Activated T-cell treated with anti-CD3 and anti-CD28 coated beads for 24 hours (primary cell): ENCODE data around the gene SLC39A12.

Source experiments
- DNase-seq: peaks from one replicate; pipeline ENCODE4 v3.0.0-alpha.2; 2020; ENCODE audit warnings: low read depth

SLC39A12 gene

DNA sequence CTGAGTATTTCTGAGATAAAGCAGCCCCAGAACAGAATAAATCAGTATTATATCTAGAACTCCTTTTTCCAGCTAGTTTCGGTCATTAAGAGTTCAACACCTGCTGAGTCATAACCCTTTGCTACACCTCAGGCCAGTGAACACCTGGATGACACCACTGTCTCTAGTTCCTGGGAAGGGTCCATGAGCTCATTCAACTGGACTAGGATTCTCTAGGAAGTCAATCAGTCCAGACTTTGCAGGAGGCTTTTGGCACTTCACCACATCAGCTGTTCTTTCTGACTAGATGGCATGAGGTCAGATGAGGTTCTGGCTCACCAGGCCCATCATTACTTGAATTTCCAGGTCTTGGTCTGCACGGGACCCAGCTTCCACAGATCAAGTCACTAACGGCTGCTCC is 11.7 kb downstream of the SLC39A12 start:
- DNase-seq = no peak

DNA sequence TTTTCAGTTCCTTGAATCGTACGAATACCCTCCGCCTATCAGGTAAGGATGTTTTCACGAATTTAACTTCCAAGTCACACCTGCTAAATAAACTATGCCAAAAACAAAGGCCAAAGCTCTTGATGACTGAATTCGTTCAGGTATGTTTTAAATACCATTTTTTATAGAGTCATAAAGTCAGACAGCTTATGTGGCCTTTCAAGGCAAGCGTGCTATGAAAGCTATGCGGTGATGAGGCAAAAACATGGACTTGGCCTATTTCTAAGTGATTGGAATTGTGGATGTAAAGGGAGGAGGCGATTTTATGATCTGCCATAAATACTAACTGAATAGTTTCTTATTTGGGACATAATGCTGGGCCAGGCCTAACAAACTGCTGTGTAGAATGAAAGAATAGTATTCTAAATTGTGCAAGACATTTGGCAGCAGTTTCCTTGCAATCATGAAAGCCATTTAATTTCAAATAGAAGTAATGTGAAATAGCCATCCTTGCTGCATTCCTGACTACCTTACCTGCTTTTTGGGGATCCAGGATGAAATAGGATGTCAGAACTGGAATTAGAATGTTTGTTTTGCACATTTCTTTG is 14.0 kb downstream of the SLC39A12 start:
- no peak for DNase-seq

DNA sequence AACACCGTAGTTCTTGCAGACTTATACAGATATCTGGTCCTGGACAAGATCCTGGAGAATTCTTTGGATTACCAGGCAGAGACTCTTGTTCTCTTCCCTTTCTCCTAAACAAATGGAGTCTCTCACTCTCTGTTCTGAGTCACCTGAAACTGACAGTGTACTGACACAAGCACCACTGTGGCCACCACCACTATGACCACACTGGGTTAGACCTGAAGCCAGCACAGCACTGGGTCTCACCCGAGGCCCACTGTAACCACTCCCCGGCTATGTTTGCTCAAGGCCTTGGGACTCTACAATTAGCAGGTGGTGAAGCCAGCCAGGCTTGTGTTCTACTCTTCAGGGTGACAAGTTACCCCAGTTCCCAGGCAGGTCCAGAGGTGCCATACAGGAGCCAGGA is 22.8 kb downstream of the SLC39A12 start:
- no peak for DNase-seq

DNA sequence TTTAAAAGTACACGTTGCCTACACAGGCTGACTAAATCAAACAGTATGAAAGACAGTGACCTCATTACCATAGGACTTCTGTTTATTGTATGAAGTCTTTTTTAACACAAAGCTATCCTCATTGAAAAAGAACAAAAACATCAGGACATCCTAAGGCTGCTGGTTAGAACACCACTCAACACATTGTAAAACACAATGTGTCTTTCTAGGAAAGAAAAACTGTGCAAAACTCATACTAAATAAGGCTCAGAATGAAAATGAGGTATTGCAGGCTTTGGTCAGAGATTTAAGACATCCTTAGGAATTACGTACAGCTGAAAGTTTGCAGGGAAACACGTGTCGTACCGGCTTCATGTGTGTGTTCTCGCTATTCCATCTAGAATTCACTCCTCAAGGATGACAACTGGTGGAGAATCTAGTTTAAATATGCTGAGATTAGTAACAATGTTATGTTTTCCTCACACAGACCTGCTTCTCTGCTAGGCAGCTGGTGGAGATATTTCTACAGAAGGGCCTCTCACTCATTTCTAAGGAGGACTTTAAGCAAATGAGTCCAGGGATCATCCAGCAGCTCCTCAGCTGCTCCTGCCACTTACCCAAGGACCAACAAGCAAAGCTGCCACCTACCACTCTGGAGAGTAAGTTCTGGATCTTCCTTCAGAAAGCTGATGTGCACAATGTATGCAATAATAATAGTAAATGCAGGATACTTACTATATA is 29.3 kb downstream of the SLC39A12 start:
- no peak for DNase-seq

- no peak for DNase-seq
Observed at GRCh38 chr10:17981766-17982380, 30.2 kb downstream of the SLC39A12 start.

DNA sequence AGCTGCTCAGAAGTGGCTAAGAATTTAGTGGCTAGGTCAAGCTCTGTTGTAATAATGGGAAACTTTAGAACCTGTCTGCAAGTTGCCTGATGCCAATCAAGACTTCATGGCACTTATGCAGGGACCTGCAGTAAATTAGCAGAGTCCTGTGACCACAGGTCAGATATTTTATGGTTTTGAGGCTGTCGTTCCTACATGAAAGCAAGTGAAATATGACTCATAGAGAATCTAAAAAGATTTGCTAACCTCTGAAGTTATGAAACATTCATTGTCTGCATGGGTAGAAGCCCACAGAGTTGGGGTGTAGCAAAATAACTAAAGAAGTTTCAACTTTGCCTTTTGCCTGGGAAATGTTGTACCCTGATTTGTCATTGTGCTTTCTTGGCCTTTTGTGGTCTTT is 32.3 kb downstream of the SLC39A12 start:
- DNase-seq = no peak

DNA sequence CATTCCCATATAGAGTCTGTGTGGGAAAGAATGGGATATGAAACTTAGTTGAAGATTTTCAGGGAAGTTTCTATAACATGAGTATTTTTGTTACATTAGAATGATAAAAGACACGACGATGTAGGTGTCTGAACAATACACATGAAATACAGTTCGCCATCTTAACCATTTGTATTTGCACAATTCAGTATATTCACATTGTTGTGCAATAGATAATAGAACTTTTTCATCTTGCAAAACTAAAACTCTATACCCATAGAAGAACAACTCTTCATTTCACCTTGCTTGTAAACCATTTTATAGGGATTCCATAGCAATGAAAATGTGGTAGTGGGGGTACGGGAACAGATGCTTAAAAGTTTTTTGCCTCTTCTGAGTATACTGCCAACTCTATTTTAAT is 32.8 kb downstream of the SLC39A12 start:
- DNase-seq = no peak

DNA sequence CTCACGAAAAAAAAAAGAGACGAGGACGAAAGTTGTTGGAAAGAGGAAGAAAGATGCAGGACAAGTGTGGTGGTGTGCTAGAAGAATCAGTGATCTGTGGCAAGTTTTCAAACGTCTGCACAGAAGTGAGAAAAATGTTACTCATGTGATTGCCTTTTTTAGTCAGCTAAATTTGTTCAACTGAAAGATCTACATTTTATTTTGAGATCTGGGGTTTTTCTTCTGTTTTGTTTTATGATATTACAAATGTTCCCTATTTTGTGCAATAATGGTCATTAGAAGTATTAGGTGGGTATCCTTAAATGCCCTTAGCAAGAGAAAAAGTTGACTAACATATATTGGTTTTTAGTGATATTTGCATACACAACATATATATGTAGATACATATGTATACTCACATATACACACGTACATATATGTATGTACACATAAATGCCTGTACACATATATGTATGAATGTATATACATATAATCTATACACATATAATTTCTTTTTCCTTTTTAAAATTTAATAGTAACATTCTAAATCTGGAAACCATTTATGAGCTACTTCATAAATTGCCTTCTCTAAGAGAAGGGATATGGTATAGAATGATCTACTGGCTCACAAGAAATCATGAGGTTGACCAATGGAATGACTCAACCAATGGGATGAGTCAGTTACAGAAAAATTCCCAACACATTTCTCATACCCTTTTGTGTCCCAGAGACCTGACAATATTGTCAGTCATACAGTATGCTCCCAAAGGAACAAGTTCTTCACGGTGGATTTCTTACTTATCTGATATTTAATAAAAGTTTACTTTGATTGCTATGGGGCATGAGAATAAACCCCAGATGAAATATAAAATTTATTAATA is 38.4 kb downstream of the SLC39A12 start:
- DNase-seq = no peak

DNA sequence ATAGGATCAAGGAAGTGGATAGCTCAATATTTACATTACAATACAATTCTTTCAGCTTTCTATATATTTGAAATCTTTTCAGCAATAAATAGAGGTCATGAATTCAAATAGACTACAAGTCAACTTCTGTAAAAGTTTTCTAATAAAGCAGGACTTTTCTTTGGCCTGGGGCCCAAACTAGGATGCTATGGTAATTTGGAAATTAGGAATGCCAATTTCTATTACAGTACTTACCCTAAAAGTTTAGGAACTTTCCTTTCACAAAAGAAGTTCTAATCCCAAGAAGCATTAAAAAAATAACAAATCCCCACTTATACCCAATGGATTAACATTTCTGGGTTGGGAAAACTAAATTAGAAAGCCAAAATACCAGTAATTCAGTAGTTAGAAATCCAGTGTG is 40.5 kb downstream of the SLC39A12 start:
- DNase-seq = no peak

DNA sequence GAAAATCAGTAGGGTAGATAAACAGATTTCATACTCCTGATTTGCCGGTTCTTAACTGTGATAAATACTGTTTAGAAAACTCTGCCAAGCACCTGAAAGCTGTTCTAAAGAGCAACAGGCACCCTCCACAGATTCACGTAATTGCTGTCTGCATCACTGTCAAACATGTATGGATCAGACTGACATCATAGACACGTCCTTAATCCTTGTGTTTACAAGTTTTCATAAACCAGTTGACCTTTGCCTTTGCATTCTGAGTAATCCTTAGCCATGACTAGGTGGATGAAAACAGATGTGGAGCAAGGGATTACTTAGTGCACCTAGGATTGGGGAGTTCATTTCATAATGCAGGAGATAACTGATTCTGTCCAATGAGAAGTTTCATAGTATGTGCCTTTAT is 41.6 kb downstream of the SLC39A12 start:
- DNase-seq = no peak

GRCh38 chr10:18000601-18001000 is 48.9 kb downstream of the SLC39A12 start:
- no peak for DNase-seq

DNA sequence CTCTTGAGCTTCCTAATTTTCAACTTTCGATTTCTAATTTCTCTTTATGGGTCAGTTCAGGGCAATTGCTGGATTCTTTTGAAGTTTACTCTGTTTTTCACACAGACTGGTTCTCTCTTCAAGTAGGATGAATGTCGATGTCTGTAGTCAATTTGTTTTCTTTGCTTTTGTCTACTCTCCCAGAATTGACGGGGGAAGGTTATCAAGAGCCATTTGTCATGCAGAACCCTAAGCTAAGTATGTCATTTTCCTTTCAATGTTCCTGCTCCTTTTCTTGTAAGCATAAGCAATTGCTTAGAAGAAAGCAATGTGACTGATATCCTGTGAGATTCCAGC is 53.7 kb downstream of the SLC39A12 start:
- no peak for DNase-seq

DNA sequence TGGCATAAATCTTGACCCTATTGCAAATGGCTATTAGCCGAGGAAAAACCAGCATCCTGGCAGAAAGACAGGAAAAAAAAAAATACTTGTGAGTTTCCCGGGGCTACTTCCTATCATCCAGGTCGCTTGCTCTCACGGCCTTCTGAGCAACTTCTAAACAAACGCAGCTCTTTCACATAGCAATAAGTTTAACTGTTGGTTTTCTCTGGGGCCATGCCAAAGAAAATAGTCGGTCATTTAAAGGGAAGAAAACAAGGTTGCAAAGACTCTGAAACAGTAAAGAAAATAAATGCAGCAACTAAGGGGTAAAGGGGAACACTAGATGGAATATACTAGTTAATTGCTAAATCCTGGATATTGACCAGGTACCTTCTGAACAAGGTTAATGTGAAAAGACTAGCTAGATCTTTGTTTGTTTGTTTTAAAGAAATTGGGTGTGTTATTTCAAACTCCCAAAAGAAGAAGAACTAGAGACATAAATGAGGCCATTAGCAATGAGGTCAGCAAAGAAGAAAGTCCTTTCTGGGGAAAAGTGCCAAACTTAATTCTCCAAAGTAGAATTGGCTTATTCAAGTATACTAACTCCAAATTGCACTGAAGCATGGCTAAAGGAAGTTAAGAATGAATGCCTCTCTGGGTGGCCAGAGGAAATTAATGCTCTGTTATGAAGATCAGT is 54.2 kb downstream of the SLC39A12 start:
- DNase-seq = no peak

DNA sequence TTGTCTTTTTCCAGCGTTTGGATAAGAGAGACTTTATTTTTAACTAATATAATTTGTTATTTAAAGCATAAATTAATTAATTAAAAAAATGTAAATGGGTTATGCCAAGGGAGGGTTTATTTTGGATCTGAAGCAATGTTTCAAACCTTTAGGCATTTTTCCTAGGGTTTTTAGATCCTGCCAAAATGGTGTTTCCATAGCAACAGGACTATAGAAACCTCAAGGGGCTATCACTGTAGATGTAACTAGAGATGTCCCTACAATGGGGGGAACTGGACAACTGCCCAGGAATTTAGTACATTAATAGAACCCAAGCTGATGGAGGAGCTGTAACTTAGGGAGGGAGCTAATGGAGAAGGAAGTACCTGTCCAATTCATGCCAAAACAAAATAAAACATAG is 57.3 kb downstream of the SLC39A12 start:
- no peak for DNase-seq

DNA sequence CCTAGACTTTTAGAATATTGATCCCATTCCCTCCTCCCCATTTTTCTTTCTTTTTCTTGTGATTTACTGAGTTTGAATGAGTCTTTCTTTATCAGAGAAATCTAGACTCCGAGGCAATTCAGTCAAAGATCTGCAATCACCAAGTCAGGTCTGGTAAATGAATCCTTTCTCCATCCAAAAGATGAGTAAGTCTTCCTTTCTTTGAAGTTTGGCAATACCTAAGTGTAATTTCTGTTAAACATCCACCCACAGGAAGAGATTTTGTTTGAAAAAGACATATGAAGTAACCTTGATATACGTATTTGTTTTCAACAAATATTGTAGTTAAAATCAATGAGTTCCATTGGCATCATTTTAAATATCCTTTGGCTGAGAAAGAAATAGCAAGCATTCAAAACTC is 58.3 kb downstream of the SLC39A12 start:
- DNase-seq = no peak

- no peak for DNase-seq
Observed at GRCh38 chr10:18020523-18020922, 68.8 kb downstream of the SLC39A12 start.

DNA sequence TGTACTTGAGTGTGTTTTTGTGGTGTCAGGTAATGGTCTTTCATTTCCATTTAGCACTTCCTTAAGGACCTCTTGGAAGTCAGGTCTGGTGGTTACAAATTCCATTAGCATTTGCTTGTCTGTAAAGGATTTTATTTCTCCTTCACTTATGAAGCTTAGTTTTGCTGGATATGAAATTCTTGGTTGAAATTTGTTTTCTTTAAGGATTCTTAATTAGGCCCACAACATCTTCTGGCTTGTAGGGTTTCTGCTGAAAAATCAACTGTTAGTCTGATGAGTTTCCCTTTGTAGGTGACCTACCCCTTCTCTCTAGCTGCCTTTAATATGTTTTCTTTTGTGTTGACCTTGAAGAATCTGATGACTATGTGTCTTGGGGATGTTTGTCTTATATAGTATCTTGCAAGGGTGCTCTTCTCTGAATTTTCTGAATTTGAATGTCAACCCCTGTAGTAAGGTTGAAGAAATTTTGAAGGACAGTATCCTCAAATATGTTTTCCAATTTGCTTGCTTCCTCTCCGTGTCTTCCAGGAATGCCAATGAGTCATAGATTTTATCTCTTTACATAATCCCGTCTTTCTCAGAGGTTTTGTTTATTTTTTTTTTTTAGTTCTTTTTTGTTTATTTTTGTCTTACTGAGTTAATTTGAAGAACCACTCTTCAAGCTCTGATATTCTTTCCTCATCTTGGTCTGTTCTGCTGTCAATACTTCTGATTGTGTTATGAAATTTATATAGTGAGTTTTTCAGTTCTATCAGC is 70.2 kb downstream of the SLC39A12 start:
- DNase-seq = no peak

DNA sequence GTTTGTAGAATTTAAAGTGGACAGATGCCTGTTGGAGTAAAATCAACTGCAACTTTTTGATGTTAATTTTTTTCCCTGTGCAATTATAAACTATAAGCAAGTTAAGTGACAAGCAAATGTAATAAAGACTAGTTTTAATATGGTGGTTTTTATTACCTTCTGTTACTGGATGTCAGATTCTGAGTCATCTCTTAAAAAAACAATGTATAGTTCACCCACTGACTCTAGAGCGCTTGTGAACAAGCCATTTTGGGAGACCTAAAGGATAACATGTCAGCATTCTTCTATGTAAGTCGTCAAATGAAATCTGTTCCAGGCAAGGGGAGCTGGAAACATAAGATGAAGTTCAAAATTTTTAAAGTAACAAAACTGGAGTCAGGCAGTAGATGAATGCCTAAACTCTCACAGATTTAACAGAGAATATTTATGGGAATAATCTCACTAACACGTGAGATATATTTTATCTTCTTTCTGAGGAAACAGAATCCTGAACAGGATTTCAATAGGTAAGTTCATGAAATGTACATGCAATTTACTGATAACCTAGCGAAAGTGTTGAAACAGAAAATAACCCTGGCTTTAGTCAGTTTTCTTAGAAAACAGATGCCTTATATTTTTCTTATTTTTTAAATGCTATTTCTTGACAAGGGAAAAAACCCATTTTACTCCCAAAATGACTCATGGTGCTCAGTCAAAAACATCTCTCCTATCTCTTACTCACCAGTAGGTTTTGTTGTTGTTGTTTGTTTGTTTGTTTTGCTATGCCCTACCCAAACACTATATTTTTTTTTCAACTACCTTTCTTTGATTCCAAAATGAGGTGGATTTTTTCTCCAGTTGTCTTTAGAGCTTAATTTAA is 91.7 kb downstream of the SLC39A12 start:
- no peak for DNase-seq

- DNase-seq = no peak
Observed at GRCh38 chr10:18044976-18045720, 93.4 kb downstream of the SLC39A12 start.

DNA sequence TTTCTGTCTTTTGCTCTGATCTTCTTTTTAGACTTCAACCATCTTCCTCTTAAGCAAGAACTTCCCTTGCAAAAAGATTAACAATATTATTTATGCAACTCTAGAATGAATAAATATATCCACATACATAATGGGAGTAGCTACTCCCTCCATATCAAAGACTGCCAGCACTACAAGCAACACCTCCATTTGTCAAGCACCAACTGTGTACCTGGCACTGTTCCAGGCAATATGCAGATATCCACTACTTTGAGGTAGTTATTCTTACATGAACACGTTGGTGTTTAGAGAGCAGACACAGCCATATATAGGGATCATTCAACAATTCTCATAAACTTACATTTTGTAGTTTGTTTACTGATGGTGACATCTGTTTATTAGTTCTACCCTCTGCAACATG is 104.9 kb downstream of the SLC39A12 start:
- no peak for DNase-seq
